NB4 (cell line): ENCODE measurements around the gene GSTM4.
"Not testable (repeated sequence)": the region's sequence is repeated elsewhere in the genome, so short reads cannot be mapped to it uniquely, and the experiment has no call there.

Experiments
- POLR2A ChIP-seq: IDR thresholded peaks from 2 replicates; pipeline ENCODE4 v1.6.1; 2011; ENCODE audit warnings: mild to moderate bottlenecking; ENCODE audit not compliant: insufficient read length; ENCODE audit errors: extremely low read depth
- TF ChIP-seq, protein P1 (sequence below): IDR thresholded peaks from one replicate; pipeline ENCODE4 v1.5.1; 2012; ENCODE audit warnings: low read depth, low read length
- TF ChIP-seq, protein P2 (sequence below): IDR thresholded peaks from 2 replicates; pipeline ENCODE4 v1.6.1; 2011; ENCODE audit warnings: low read depth, low read length

DNA sequence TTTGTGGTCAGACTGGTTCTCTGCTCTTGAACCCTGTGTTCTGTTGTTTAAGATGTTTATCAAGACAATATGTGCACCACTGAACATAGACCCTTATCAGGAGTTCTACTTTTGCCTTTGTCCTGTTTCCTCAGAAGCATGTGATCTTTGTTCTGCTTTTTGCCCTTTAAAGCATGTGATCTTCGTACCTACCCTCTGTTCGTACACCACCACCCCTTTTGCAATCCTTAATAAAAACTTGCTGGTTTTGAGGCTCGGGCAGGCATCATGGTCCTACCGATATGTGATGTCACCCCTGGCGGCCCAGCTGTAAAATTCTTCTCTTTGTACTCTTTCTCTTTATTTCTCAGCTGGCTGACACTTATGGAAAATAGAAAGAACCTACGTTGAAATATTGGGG lies 28.9 kb downstream of the GSTM4 start:
- TF ChIP-seq, protein P1, sequence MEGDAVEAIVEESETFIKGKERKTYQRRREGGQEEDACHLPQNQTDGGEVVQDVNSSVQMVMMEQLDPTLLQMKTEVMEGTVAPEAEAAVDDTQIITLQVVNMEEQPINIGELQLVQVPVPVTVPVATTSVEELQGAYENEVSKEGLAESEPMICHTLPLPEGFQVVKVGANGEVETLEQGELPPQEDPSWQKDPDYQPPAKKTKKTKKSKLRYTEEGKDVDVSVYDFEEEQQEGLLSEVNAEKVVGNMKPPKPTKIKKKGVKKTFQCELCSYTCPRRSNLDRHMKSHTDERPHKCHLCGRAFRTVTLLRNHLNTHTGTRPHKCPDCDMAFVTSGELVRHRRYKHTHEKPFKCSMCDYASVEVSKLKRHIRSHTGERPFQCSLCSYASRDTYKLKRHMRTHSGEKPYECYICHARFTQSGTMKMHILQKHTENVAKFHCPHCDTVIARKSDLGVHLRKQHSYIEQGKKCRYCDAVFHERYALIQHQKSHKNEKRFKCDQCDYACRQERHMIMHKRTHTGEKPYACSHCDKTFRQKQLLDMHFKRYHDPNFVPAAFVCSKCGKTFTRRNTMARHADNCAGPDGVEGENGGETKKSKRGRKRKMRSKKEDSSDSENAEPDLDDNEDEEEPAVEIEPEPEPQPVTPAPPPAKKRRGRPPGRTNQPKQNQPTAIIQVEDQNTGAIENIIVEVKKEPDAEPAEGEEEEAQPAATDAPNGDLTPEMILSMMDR, result not testable (repeated sequence)
- TF ChIP-seq POLR2A, result not testable (repeated sequence)
- TF ChIP-seq, protein P2, sequence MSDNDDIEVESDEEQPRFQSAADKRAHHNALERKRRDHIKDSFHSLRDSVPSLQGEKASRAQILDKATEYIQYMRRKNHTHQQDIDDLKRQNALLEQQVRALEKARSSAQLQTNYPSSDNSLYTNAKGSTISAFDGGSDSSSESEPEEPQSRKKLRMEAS, result not testable (repeated sequence)
